K562 (cell line): ENCODE results near the gene NRXN2. TPM values are rescaled to one million over a fixed set of nuclear protein-coding genes. Genes with fewer than 3 reads are reported as not detected.

Source experiments
- ATAC-seq: fragments of 200-7000 bp; cut with Tn5 transposase; 3 replicates; pipeline ENCODE4 v1.9.1; 2020; ENCODE audit warnings: moderate library complexity
- BruUV-seq: library from RNA; stranded (reverse); fragments of 400-500 nt; replicated peaks from 2 replicates; lab custom pipeline; 2021; lab: Mats Ljungman, UMichigan
- CTCF ChIA-PET: fragments of 300-600 bp; formaldehyde crosslinking; extraction: SDS; loops from one replicate; lab custom pipeline; 2021; ENCODE audit warnings: low intra/inter-chr PET ratio; lab: Yijun Ruan, JAX
- POLR2A ChIA-PET: fragments of 300-600, 350-650 bp; sonication (Branson Sonifier 250); formaldehyde crosslinking; extraction: SDS; loops from one replicate; lab custom pipeline; 2021; ENCODE audit warnings: antibody characterized with exemption, inconsistent platforms; lab: Yijun Ruan, JAX
- DNase-seq, 4 experiments: peaks; one replicate each; pipeline versions ENCODE4 v3.0.0 to v3.0.0-alpha.2; 2011 to 2018; ENCODE audit warnings: low spot score in 3 of 4, mixed read lengths in 3 of 4; ENCODE audit errors: extremely low read depth in 1 of 4
- FAIRE-seq: peaks from 2 replicates; lab custom pipeline; 2011; peaks lifted over from hg19 to GRCh38; lab: Jason Lieb, UNC
- H2AFZ ChIP-seq: 2 replicates; pipeline ENCODE4 v1.6.0; 2011; ENCODE audit warnings: low read depth, low read length, control low read depth, inconsistent platforms
- H3K27ac ChIP-seq: fragments of 200-600 bp; 3 replicates; pipeline ENCODE4 v1.8.0; 2011; ENCODE audit warnings: low read depth, mild to moderate bottlenecking, control low read depth, inconsistent platforms, low read length, moderate library complexity, mixed read lengths; ENCODE audit errors: extremely low read depth
- H3K27me3 ChIP-seq, 2 experiments: fragments of 300-600 bp in 1 of 2; 2 replicates in 1 of 2; 3 replicates in 1 of 2; pipeline versions ENCODE4 v1.6.0 to v1.8.0; 2011; ENCODE audit warnings: inconsistent platforms in 2 of 2, low read length in 2 of 2, mild to moderate bottlenecking in 1 of 2, mixed read lengths in 1 of 2, moderate library complexity in 1 of 2; ENCODE audit not compliant: control insufficient read depth in 2 of 2, insufficient read depth in 2 of 2
- H3K36me3 ChIP-seq: fragments of 300-600 bp; 3 replicates; pipeline ENCODE4 v1.8.0; 2011; ENCODE audit warnings: mild to moderate bottlenecking, low read length, inconsistent platforms; ENCODE audit not compliant: control insufficient read depth, insufficient read depth
- H3K4me1 ChIP-seq, 2 experiments: fragments of 200-600 bp in 1 of 2; replicated peaks in 1 of 2; 2 replicates in 1 of 2; 3 replicates in 1 of 2; pipeline versions ENCODE4 v1.5.1 to v1.8.0; 2011; ENCODE audit warnings: inconsistent platforms in 2 of 2, low read length in 2 of 2, mild to moderate bottlenecking in 1 of 2, mixed read lengths in 1 of 2, moderate library complexity in 1 of 2; ENCODE audit not compliant: control insufficient read depth in 2 of 2, insufficient read depth in 2 of 2
- H3K4me2 ChIP-seq: 2 replicates; pipeline ENCODE4 v1.6.1; 2011; ENCODE audit warnings: low read length, control low read depth, inconsistent platforms, mixed read lengths; ENCODE audit not compliant: insufficient read depth
- H3K4me3 ChIP-seq: fragments of 200-600 bp; sonication (generic), shearing (Covaris generic); 2 replicates; pipeline ENCODE4 v1.5.1; 2016; ENCODE audit warnings: control low read depth, inconsistent platforms
- H3K79me2 ChIP-seq: fragments of 200-600 bp; 3 replicates; pipeline ENCODE4 v1.8.0; 2011; ENCODE audit warnings: low read length, inconsistent platforms; ENCODE audit not compliant: control insufficient read depth, insufficient read depth
- H3K9ac ChIP-seq, 2 experiments: 2 replicates each; pipeline versions ENCODE4 v1.6.0 to v1.6.1; 2011; ENCODE audit warnings: low read depth in 2 of 2, low read length in 2 of 2, control low read depth in 1 of 2, inconsistent platforms in 1 of 2, mild to moderate bottlenecking in 1 of 2, mixed read lengths in 1 of 2; ENCODE audit not compliant: insufficient read depth in 1 of 2
- H3K9me1 ChIP-seq: one replicate; pipeline ENCODE4 v1.6.0; 2011; ENCODE audit warnings: inconsistent platforms, mild to moderate bottlenecking, low read length, moderate library complexity; ENCODE audit not compliant: control insufficient read depth, insufficient read depth
- H3K9me3 ChIP-seq: replicated peaks from 2 replicates; pipeline ENCODE4 v1.5.1; 2011; ENCODE audit warnings: low read depth, low read length, inconsistent platforms; ENCODE audit not compliant: control insufficient read depth, insufficient read depth
- H4K20me1 ChIP-seq: replicated peaks from 2 replicates; pipeline ENCODE4 v1.6.1; 2011; ENCODE audit warnings: low read length, inconsistent platforms, mixed read lengths; ENCODE audit not compliant: control insufficient read depth, insufficient read depth
- CCNT2 ChIP-seq: IDR thresholded peaks from 2 replicates; pipeline ENCODE4 v1.6.1; 2011; ENCODE audit warnings: borderline replicate concordance, low read depth, mild to moderate bottlenecking, moderate library complexity, mixed read lengths, low read length; ENCODE audit not compliant: insufficient read length; ENCODE audit errors: extremely low read depth
- EP300 ChIP-seq: IDR thresholded peaks from 2 replicates; pipeline ENCODE4 v1.6.1; 2012; ENCODE audit warnings: low read length, improper control_type of control experiment
- ESRRA ChIP-seq: fragments of 450-650 bp; IDR thresholded peaks from 2 replicates; pipeline ENCODE4 v1.6.1; 2014; ENCODE audit warnings: low read depth, mild to moderate bottlenecking, moderate library complexity, borderline replicate concordance
- FOXK2 ChIP-seq, 2 experiments: fragments of 450-650 bp; IDR thresholded peaks in 1 of 2; conservative IDR thresholded peaks in 1 of 2; 2 replicates each; pipeline ENCODE4 v1.6.1; 2016; ENCODE audit warnings: low read depth in 2 of 2, mild to moderate bottlenecking in 1 of 2
- FOXP1 ChIP-seq: sonication (generic); formaldehyde crosslinking; IDR thresholded peaks from 2 replicates; pipeline ENCODE4 v1.8.0; 2022; ENCODE audit warnings: mild to moderate bottlenecking, missing genetic modification reagents
- GTF2F1 ChIP-seq: IDR thresholded peaks from 2 replicates; pipeline ENCODE4 v1.6.1; 2011; ENCODE audit warnings: low read depth, low read length, improper control_type of control experiment
- NFIC ChIP-seq: fragments of 450-650 bp; IDR thresholded peaks from 2 replicates; pipeline ENCODE4 v1.6.1; 2017; ENCODE audit warnings: mild to moderate bottlenecking, inconsistent platforms
- PHF8 ChIP-seq: fragments of 200-600 bp; sonication (generic); IDR thresholded peaks from 2 replicates; pipeline ENCODE4 v1.6.1; 2012; ENCODE audit warnings: mixed run types, mild to moderate bottlenecking, inconsistent platforms, low read length, moderate library complexity, borderline replicate concordance
- SAFB ChIP-seq: fragments of 200-400 bp; formaldehyde crosslinking; IDR thresholded peaks from 2 replicates; pipeline ENCODE4 v1.6.1; 2017; ENCODE audit warnings: low read depth, low read length, borderline replicate concordance
- SMC3 ChIP-seq: conservative IDR thresholded peaks from 2 replicates; pipeline ENCODE4 v1.6.1; 2011; ENCODE audit warnings: low read depth, low read length, improper control_type of control experiment; ENCODE audit not compliant: insufficient read depth
- SP1 ChIP-seq: sonication (generic); formaldehyde crosslinking; IDR thresholded peaks from 2 replicates; pipeline ENCODE4 v1.8.1; 2022; ENCODE audit warnings: mild to moderate bottlenecking, missing genetic modification reagents
- WGBS: fragments of 100-300 bp; shearing (Covaris generic); methylation state at CpG from one replicate; pipeline ENCODE4 v1.1.6; 2016; ENCODE audit warnings: low coverage, mixed read lengths; ENCODE audit not compliant: insufficient coverage; ENCODE audit errors: missing lambda C conversion rate; 5-methylcytosine and 5-hydroxymethylcytosine counted together
- in situ Hi-C: fragments of 300-500 bp; cut with MboI; formaldehyde crosslinking; loops from 4 replicates; pipeline ENCODE4 v1.15.0; 2018; ENCODE audit warnings: inconsistent platforms, mixed read lengths
- intact Hi-C: fragments of 100-400 bp; cut with micrococcal nuclease; formaldehyde crosslinking; loops from 2 replicates; pipeline ENCODE4 v1.14.2; 2022
- polyA plus RNA-seq, 8 experiments: library from polyadenylated mRNA; depleted of rRNA in 4 of 8; stranded (reverse) in 5 of 8; unstranded in 3 of 8; fragments of >200 nt; fragmentation: Nextera tagmentation in 2 of 8; fragmentation: Illumina TruSeq in 1 of 8; extraction: Ambion mirVana in 2 of 8; extraction: Trizol in 1 of 8; gene quantifications; 2 replicates each; pipeline versions ENCODE4 v1.2.1 to v1.2.3, GENCODE V29; 2011 to 2014; ENCODE audit warnings: inconsistent platforms in 1 of 8, missing spikeins in 1 of 8
- total RNA-seq, 7 experiments: library from RNA; depleted of rRNA in 6 of 7; stranded (reverse); fragments of >200 nt in 6 of 7; fragmentation: Illumina TruSeq in 2 of 7; extraction: Trizol in 2 of 7; gene quantifications; 2 replicates each; pipeline versions ENCODE4 v1.2.1 to v1.2.3, GENCODE V29; 2011 to 2021; ENCODE audit warnings: low replicate concordance in 1 of 7
- TF ChIP-seq, protein P1 (sequence below): IDR thresholded peaks from 2 replicates; pipeline ENCODE4 v1.6.1; 2014; ENCODE audit warnings: antibody characterized with exemption
- TF ChIP-seq, protein P2 (sequence below), 2 experiments: IDR thresholded peaks; 2 replicates each; pipeline ENCODE4 v1.6.1; 2012; ENCODE audit warnings: improper control_type of control experiment in 2 of 2, low read depth in 2 of 2, low read length in 2 of 2, borderline replicate concordance in 1 of 2
- TF ChIP-seq, protein P3 (sequence below): fragments of 450-650 bp; IDR thresholded peaks from 2 replicates; pipeline ENCODE4 v1.6.1; 2016

Gene NRXN2
- total and polyA plus RNA-seq, 9 of the 15 experiments (the other 6 are each of a cell fraction or from before 2014, with no cell fraction given): 0.07 to 0.47 (median 0.15) TPM; not detected in 4

DNA sequence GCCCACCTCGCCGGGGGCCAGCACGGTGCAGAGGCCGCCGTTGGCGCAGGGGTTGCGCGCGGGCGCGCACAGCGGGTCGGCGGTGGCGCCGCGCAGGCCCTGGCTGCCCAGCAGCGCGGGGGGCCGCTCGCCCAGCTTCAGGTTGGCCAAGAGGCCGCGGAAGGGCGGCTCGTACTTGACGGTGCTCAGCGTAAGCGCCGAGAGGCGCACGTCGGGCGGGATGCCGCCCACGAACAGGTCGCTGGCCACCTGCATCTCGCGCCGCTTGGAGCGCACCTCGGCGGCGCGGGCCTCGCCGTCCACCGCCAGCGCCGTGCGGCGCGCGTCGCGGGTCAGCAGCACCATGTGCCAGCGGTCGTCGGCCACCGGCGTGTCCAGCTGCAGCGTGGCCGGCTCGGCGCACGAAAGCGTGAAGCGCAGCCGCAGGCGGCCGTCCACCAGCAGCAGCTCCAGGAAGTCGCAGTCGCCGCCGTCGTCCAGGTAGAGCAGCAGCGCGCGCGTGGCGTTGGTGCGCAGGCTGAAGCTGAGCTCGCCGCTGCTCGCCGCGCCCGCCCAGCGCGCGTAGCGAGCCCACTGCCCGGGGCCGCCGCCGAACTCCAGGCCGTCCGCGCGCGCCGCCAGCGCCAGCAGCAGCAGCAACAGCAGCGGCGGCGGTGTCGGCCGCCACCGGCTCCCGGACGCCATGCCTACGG lies 9.8 kb downstream of the NRXN2 start (continued):
- no peak for TF ChIP-seq SMC3
- TF ChIP-seq CCNT2: no peak
- no peak for TF ChIP-seq FOXP1 (CRISPR knock-in tag)
- TF ChIP-seq, protein P1, sequence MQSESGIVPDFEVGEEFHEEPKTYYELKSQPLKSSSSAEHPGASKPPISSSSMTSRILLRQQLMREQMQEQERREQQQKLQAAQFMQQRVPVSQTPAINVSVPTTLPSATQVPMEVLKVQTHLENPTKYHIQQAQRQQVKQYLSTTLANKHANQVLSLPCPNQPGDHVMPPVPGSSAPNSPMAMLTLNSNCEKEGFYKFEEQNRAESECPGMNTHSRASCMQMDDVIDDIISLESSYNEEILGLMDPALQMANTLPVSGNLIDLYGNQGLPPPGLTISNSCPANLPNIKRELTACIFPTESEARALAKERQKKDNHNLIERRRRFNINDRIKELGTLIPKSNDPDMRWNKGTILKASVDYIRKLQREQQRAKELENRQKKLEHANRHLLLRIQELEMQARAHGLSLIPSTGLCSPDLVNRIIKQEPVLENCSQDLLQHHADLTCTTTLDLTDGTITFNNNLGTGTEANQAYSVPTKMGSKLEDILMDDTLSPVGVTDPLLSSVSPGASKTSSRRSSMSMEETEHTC: no peak

DNA sequence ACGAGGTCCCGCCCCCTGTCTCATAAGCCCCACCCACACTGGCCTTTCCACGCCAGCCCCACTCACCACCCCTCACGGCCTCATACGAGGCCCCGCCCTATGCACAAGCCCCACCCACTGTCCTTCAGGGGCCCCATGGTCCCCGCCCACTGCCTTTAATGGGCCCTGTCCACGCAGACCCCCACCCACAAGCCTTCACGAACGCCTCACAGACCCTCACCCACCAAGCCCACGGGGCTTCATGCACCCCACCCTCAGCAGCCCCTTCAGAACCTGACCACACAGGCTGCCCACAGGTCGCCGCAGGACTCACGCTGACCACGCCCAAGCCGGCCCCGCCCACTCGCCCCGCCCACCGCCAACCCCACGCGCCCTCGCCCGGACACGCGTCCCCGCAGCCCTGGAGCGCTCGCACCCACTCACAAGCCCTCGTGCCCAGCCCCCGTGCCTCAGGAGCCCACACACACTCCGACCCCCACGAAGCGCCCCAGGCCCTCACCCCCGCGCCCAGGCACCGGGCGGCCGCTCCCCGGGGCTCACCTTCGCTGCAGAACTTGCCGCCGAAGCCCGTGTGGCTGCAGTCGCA lies 10.5 kb downstream of the NRXN2 start:
- intact Hi-C loops: no loop called here
- TF ChIP-seq, protein P2, sequence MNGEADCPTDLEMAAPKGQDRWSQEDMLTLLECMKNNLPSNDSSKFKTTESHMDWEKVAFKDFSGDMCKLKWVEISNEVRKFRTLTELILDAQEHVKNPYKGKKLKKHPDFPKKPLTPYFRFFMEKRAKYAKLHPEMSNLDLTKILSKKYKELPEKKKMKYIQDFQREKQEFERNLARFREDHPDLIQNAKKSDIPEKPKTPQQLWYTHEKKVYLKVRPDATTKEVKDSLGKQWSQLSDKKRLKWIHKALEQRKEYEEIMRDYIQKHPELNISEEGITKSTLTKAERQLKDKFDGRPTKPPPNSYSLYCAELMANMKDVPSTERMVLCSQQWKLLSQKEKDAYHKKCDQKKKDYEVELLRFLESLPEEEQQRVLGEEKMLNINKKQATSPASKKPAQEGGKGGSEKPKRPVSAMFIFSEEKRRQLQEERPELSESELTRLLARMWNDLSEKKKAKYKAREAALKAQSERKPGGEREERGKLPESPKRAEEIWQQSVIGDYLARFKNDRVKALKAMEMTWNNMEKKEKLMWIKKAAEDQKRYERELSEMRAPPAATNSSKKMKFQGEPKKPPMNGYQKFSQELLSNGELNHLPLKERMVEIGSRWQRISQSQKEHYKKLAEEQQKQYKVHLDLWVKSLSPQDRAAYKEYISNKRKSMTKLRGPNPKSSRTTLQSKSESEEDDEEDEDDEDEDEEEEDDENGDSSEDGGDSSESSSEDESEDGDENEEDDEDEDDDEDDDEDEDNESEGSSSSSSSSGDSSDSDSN (IDR thresholded peaks at IDR 0.05; ENCODE audit: borderline replicate concordance in 1 of 2, low read depth in 2 of 2, low read length in 2 of 2): no peak
- no peak for TF ChIP-seq GTF2F1
- TF ChIP-seq SAFB: peak; percentile 25; the same call in 1 of the 2 replicates
- no peak for TF ChIP-seq NFIC
- TF ChIP-seq, protein P3, sequence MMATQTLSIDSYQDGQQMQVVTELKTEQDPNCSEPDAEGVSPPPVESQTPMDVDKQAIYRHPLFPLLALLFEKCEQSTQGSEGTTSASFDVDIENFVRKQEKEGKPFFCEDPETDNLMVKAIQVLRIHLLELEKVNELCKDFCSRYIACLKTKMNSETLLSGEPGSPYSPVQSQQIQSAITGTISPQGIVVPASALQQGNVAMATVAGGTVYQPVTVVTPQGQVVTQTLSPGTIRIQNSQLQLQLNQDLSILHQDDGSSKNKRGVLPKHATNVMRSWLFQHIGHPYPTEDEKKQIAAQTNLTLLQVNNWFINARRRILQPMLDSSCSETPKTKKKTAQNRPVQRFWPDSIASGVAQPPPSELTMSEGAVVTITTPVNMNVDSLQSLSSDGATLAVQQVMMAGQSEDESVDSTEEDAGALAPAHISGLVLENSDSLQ: peak; percentile 32; the same call in 1 of the 2 replicates
- TF ChIP-seq ESRRA: 0 out of 2 replicates have a peak, but pooled peaks have one; percentile 29
- peak; percentile 17; the same call in 1 of the 2 replicates for TF ChIP-seq PHF8
- no peak for TF ChIP-seq FOXK2 (conservative IDR thresholded peaks at IDR 0.05 in 1 of 2, IDR thresholded peaks at IDR 0.05 in 1 of 2; ENCODE audit: low read depth in 2 of 2)
- TF ChIP-seq EP300: no peak
- TF ChIP-seq SP1: peak; percentile 64; the same call in 1 of the 2 replicates
- TF ChIP-seq, all 486 proteins: peak for 5
- peak overlapping the region; percentile 93 for H2AFZ ChIP-seq
- no peaks in the 10 kb centered on the region for H3K79me2 ChIP-seq
- in situ Hi-C loops: no loop called here
- FAIRE-seq (no peak), ATAC-seq (peak; percentile 90), DNase-seq (peak; percentile 47 to 89 (median 85))
- POLR2A ChIA-PET: interaction anchor here (0.6 to 1.1 kb wide), 3 partner anchors 14 to 486 kb away, joined by 3 read pairs; partner anchors contain the start of genes NUDT22 and TRPT1
- 19% methylated on average over 10 of the region's 45 CpGs for WGBS
- H3K27me3 ChIP-seq: peaks cover 31 to 42% of the 10 kb centered on the region in 2 experiments
- H3K9me3 ChIP-seq: no peaks in the 10 kb centered on the region; the same call in 1 of the 2 replicates
- no peaks in the 10 kb centered on the region for H3K36me3 ChIP-seq
- H4K20me1 ChIP-seq: peaks cover 14% of the 10 kb centered on the region
- no TSS peak for BruUV-seq
- H3K4me2 ChIP-seq: peak overlapping the region; percentile 55; the same call in 1 of the 2 replicates
- H3K4me1 ChIP-seq: peaks cover 12 to 41% of the 10 kb centered on the region in 2 experiments
- H3K4me3 ChIP-seq: peak overlapping the region; percentile 35
- CTCF ChIA-PET: no interaction called here
- no peak overlapping the region for H3K27ac ChIP-seq
- H3K9ac ChIP-seq: peak overlapping the region in 1 of 2 experiments; percentile 85; a peak in 2 of 4 replicates
- H3K9me1 ChIP-seq: no peaks in the 10 kb centered on the region
